Astrocyte (in vitro differentiated cells and primary cell): ENCODE data around the gene PTCD2. TPM values are rescaled to one million over a fixed set of nuclear protein-coding genes. Genes with fewer than 3 reads are reported as not detected.

Experiments
- DNase-seq: peaks from one replicate; pipeline ENCODE4 v3.0.0-alpha.2; 2010; ENCODE audit warnings: low read depth
- FAIRE-seq: peaks from 2 replicates; lab custom pipeline; 2011; peaks lifted over from hg19 to GRCh38; lab: Jason Lieb, UNC
- H2AFZ ChIP-seq: 2 replicates; pipeline ENCODE4 v1.6.0; 2012; ENCODE audit warnings: low read depth, low read length, inconsistent platforms
- H3K27ac ChIP-seq: 2 replicates; pipeline ENCODE4 v1.5.1; 2011; ENCODE audit warnings: low read depth, low read length, inconsistent platforms
- H3K27me3 ChIP-seq: 2 replicates; pipeline ENCODE4 v1.6.0; 2011; ENCODE audit warnings: low read length, inconsistent platforms; ENCODE audit not compliant: insufficient read depth
- H3K36me3 ChIP-seq: 2 replicates; pipeline ENCODE4 v1.5.1; 2011; ENCODE audit warnings: low read length, inconsistent platforms; ENCODE audit not compliant: insufficient read depth
- H3K4me1 ChIP-seq: 2 replicates; pipeline ENCODE4 v1.5.1; 2011; ENCODE audit warnings: low read length, inconsistent platforms; ENCODE audit not compliant: insufficient read depth
- H3K4me2 ChIP-seq: 2 replicates; pipeline ENCODE4 v1.6.0; 2012; ENCODE audit warnings: low read length, inconsistent platforms
- H3K4me3 ChIP-seq: 2 replicates; pipeline ENCODE4 v1.5.1; 2011; ENCODE audit warnings: low read depth, mild to moderate bottlenecking, low read length, inconsistent platforms; ENCODE audit not compliant: insufficient read depth
- H3K79me2 ChIP-seq: 2 replicates; pipeline ENCODE4 v1.6.0; 2012; ENCODE audit warnings: mild to moderate bottlenecking, low read length, inconsistent platforms; ENCODE audit not compliant: insufficient read depth
- H3K9ac ChIP-seq: 2 replicates; pipeline ENCODE4 v1.6.0; 2012; ENCODE audit warnings: mild to moderate bottlenecking, low read length, inconsistent platforms
- H3K9me3 ChIP-seq: 2 replicates; pipeline ENCODE4 v1.5.1; 2012; ENCODE audit warnings: low read depth, mild to moderate bottlenecking, low read length, inconsistent platforms; ENCODE audit not compliant: insufficient read depth
- H4K20me1 ChIP-seq: 2 replicates; pipeline ENCODE4 v1.6.0; 2012; ENCODE audit warnings: low read length, inconsistent platforms; ENCODE audit not compliant: insufficient read depth
- H3K27ac Mint-ChIP-seq: one replicate; pipeline ENCODE4 v1.8.0; 2021; ENCODE audit warnings: mild to moderate bottlenecking, mixed read lengths; ENCODE audit not compliant: unreplicated experiment
- H3K27me3 Mint-ChIP-seq: one replicate; pipeline ENCODE4 v1.8.0; 2021; ENCODE audit warnings: low read depth, mixed read lengths; ENCODE audit not compliant: unreplicated experiment
- H3K36me3 Mint-ChIP-seq: one replicate; pipeline ENCODE4 v1.8.0; 2021; ENCODE audit warnings: low read depth, mixed read lengths; ENCODE audit not compliant: unreplicated experiment
- H3K4me1 Mint-ChIP-seq: one replicate; pipeline ENCODE4 v1.8.0; 2021; ENCODE audit warnings: low read depth, mixed read lengths; ENCODE audit not compliant: unreplicated experiment
- H3K4me3 Mint-ChIP-seq: one replicate; pipeline ENCODE4 v1.8.0; 2021; ENCODE audit warnings: mild to moderate bottlenecking, moderate library complexity, mixed read lengths; ENCODE audit not compliant: unreplicated experiment
- H3K9me3 Mint-ChIP-seq: one replicate; pipeline ENCODE4 v1.8.0; 2021; ENCODE audit warnings: mild to moderate bottlenecking, mixed read lengths; ENCODE audit not compliant: unreplicated experiment
- CTCF ChIP-seq: IDR thresholded peaks from 2 replicates; pipeline ENCODE4 v1.5.1; 2011; ENCODE audit warnings: low read depth, mild to moderate bottlenecking, inconsistent platforms, low read length, moderate library complexity; ENCODE audit not compliant: insufficient read depth
- EZH2 ChIP-seq: IDR thresholded peaks from 2 replicates; pipeline ENCODE4 v1.6.1; 2012; ENCODE audit warnings: mild to moderate bottlenecking, low read length, inconsistent platforms; ENCODE audit not compliant: insufficient read depth
- total RNA-seq: library from RNA; stranded (reverse); gene quantifications from 2 replicates; pipeline ENCODE4 v1.2.1, GENCODE V29; 2021

PTCD2 gene
- total RNA-seq, 1 donor from 2014 or later, result 11.4 TPM

GRCh38 chr5:72407078-72407477 lies 86.9 kb downstream of the PTCD2 start:
- FAIRE-seq (no peak), DNase-seq (no peak)
- Histone ChIP-seq H3K27ac (no peak overlapping the region), H3K4me2 (no peak overlapping the region), H3K27me3 (no peaks in the 10 kb centered on the region), H4K20me1 (no peaks in the 10 kb centered on the region), H3K36me3 (no peaks in the 10 kb centered on the region), H3K9me3 (no peaks in the 10 kb centered on the region), H3K9ac (no peak overlapping the region), H3K4me3 (no peak overlapping the region), H2AFZ (no peak overlapping the region), H3K4me1 (peaks cover 2% of the 10 kb centered on the region), H3K79me2 (no peaks in the 10 kb centered on the region)
- Mint-ChIP-seq H3K9me3 (peaks cover 2% of the 10 kb centered on the region), H3K4me1 (peaks cover 11% of the 10 kb centered on the region), H3K27ac (no peak overlapping the region), H3K36me3 (no peaks in the 10 kb centered on the region), H3K4me3 (no peak overlapping the region), H3K27me3 (no peaks in the 10 kb centered on the region)
- TF ChIP-seq EZH2, result no peak
- no peak for TF ChIP-seq CTCF

- no peak overlapping the region for H3K9ac ChIP-seq
- H3K4me3 Mint-ChIP-seq, result no peak overlapping the region
- no peaks in the 10 kb centered on the region for H4K20me1 ChIP-seq
- no peaks in the 10 kb centered on the region for H3K27me3 ChIP-seq
- H3K4me2 ChIP-seq, result no peak overlapping the region
- no peaks in the 10 kb centered on the region for H3K9me3 Mint-ChIP-seq
- H3K27me3 Mint-ChIP-seq, result no peaks in the 10 kb centered on the region
- no peaks in the 10 kb centered on the region for H3K79me2 ChIP-seq
- H3K4me3 ChIP-seq, result no peak overlapping the region
- no peak overlapping the region for H3K27ac ChIP-seq
- no peak overlapping the region for H2AFZ ChIP-seq
- DNase-seq (no peak), FAIRE-seq (no peak)
- H3K9me3 ChIP-seq, result no peaks in the 10 kb centered on the region
- peaks cover 7% of the 10 kb centered on the region for H3K4me1 ChIP-seq
- H3K36me3 ChIP-seq, result no peaks in the 10 kb centered on the region
- TF ChIP-seq CTCF, result no peak
- no peak for TF ChIP-seq EZH2
- peak overlapping the region; percentile 59 for H3K27ac Mint-ChIP-seq
- peaks cover 7% of the 10 kb centered on the region for H3K4me1 Mint-ChIP-seq
- H3K36me3 Mint-ChIP-seq, result no peaks in the 10 kb centered on the region
These were observed 87.4 kb downstream of the PTCD2 start for GRCh38 chr5:72407541-72407940.

GRCh38 chr5:72408127-72408526 lies 88.0 kb downstream of the PTCD2 start:
- DNase-seq, result no peak
- no peak overlapping the region for H2AFZ ChIP-seq
- H3K27me3 Mint-ChIP-seq, result no peaks in the 10 kb centered on the region
- H3K4me3 Mint-ChIP-seq, result no peak overlapping the region
- H3K9ac ChIP-seq, result no peak overlapping the region
- no peaks in the 10 kb centered on the region for H3K36me3 ChIP-seq
- no peaks in the 10 kb centered on the region for H3K9me3 Mint-ChIP-seq
- H3K4me3 ChIP-seq, result no peak overlapping the region
- no peak for FAIRE-seq
- no peak for TF ChIP-seq CTCF
- no peak for TF ChIP-seq EZH2
- no peak overlapping the region for H3K4me2 ChIP-seq
- peaks cover 10% of the 10 kb centered on the region for H3K4me1 ChIP-seq
- H3K27me3 ChIP-seq, result no peaks in the 10 kb centered on the region
- no peaks in the 10 kb centered on the region for H3K79me2 ChIP-seq
- no peaks in the 10 kb centered on the region for H3K9me3 ChIP-seq
- no peak overlapping the region for H3K27ac ChIP-seq
- no peaks in the 10 kb centered on the region for H3K36me3 Mint-ChIP-seq
- no peaks in the 10 kb centered on the region for H4K20me1 ChIP-seq
- no peak overlapping the region for H3K27ac Mint-ChIP-seq
- peaks cover 5% of the 10 kb centered on the region for H3K4me1 Mint-ChIP-seq
